HEK293 (cell line): ENCODE measurements around the gene IDI1.

Source experiments
- BCL11A ChIP-seq: fragments of 450-650 bp; formaldehyde crosslinking; IDR thresholded peaks from 2 replicates; pipeline ENCODE4 v1.5.1; 2016; ENCODE audit warnings: low read depth, missing biosample characterization, missing genetic modification characterization
- FEZF1 ChIP-seq: fragments of 450-650 bp; formaldehyde crosslinking; IDR thresholded peaks from 2 replicates; pipeline ENCODE4 v1.5.1; 2016; ENCODE audit warnings: missing biosample characterization, missing genetic modification characterization
- GFI1B ChIP-seq: fragments of 450-650 bp; formaldehyde crosslinking; IDR thresholded peaks from 2 replicates; pipeline ENCODE4 v1.5.1; 2016; ENCODE audit warnings: missing biosample characterization, missing genetic modification characterization
- HOXC10 ChIP-seq: sonication (generic); formaldehyde crosslinking; IDR thresholded peaks from 2 replicates; pipeline ENCODE4 v1.8.1; 2023; ENCODE audit warnings: mild to moderate bottlenecking, missing genetic modification reagents
- KLF16 ChIP-seq: fragments of 450-650 bp; formaldehyde crosslinking; IDR thresholded peaks from 2 replicates; pipeline ENCODE4 v1.5.1; 2017; ENCODE audit warnings: missing biosample characterization, missing genetic modification characterization
- OSR2 ChIP-seq: fragments of 450-650 bp; formaldehyde crosslinking; IDR thresholded peaks from 2 replicates; pipeline ENCODE4 v1.5.1; 2016; ENCODE audit warnings: missing biosample characterization, missing genetic modification characterization
- SP2 ChIP-seq: fragments of 450-650 bp; formaldehyde crosslinking; IDR thresholded peaks from 2 replicates; pipeline ENCODE4 v1.5.1; 2016; ENCODE audit warnings: missing biosample characterization, missing genetic modification characterization
- ZBTB21 ChIP-seq: fragments of 450-650 bp; formaldehyde crosslinking; IDR thresholded peaks from 2 replicates; pipeline ENCODE4 v1.5.1; 2017; ENCODE audit warnings: missing biosample characterization, missing genetic modification characterization
- ZBTB8A ChIP-seq: fragments of 450-650 bp; formaldehyde crosslinking; IDR thresholded peaks from 2 replicates; pipeline ENCODE4 v1.5.1; 2016; ENCODE audit warnings: missing biosample characterization, missing genetic modification characterization
- ZFHX2 ChIP-seq: fragments of 450-650 bp; formaldehyde crosslinking; conservative IDR thresholded peaks from 2 replicates; pipeline ENCODE4 v1.5.1; 2016; ENCODE audit warnings: missing biosample characterization, missing genetic modification characterization
- ZFP3 ChIP-seq: fragments of 450-650 bp; formaldehyde crosslinking; IDR thresholded peaks from 2 replicates; pipeline ENCODE4 v1.5.1; 2016; ENCODE audit warnings: low read depth, missing biosample characterization, missing genetic modification characterization
- ZNF239 ChIP-seq: fragments of 450-650 bp; formaldehyde crosslinking; IDR thresholded peaks from 2 replicates; pipeline ENCODE4 v1.5.1; 2016; ENCODE audit warnings: missing biosample characterization, missing genetic modification characterization
- ZNF24 ChIP-seq: fragments of 450-650 bp; formaldehyde crosslinking; IDR thresholded peaks from 2 replicates; pipeline ENCODE4 v1.5.1; 2016; ENCODE audit warnings: missing biosample characterization, missing genetic modification characterization
- ZNF341 ChIP-seq: fragments of 450-650 bp; formaldehyde crosslinking; IDR thresholded peaks from 2 replicates; pipeline ENCODE4; 2016; ENCODE audit warnings: low read depth, missing biosample characterization, missing genetic modification characterization
- ZNF404 ChIP-seq: fragments of 450-650 bp; formaldehyde crosslinking; IDR thresholded peaks from 2 replicates; pipeline ENCODE4 v1.5.1; 2017; ENCODE audit warnings: missing biosample characterization, missing genetic modification characterization
- ZNF521 ChIP-seq: fragments of 450-650 bp; formaldehyde crosslinking; IDR thresholded peaks from 2 replicates; pipeline ENCODE4 v1.5.1; 2017; ENCODE audit warnings: missing biosample characterization, mild to moderate bottlenecking, missing genetic modification characterization
- ZNF623 ChIP-seq: fragments of 450-650 bp; formaldehyde crosslinking; IDR thresholded peaks from 2 replicates; pipeline ENCODE4 v1.5.1; 2016; ENCODE audit warnings: missing biosample characterization, missing genetic modification characterization
- ZNF629 ChIP-seq: fragments of 450-650 bp; formaldehyde crosslinking; IDR thresholded peaks from 2 replicates; pipeline ENCODE4 v1.5.1; 2017; ENCODE audit warnings: missing biosample characterization, missing genetic modification characterization
- ZXDB ChIP-seq: fragments of 450-650 bp; formaldehyde crosslinking; IDR thresholded peaks from 2 replicates; pipeline ENCODE4 v1.5.1; 2016; ENCODE audit warnings: missing biosample characterization, missing genetic modification characterization
- TF ChIP-seq, protein P1 (sequence below): fragments of 450-650 bp; formaldehyde crosslinking; IDR thresholded peaks from 2 replicates; pipeline ENCODE4 v1.5.1; 2017; ENCODE audit warnings: missing biosample characterization, missing genetic modification characterization
- TF ChIP-seq, protein P2 (sequence below): fragments of 450-650 bp; formaldehyde crosslinking; IDR thresholded peaks from 2 replicates; pipeline ENCODE4 v1.5.1; 2016; ENCODE audit warnings: missing biosample characterization, missing genetic modification characterization
- TF ChIP-seq, protein P3 (sequence below): fragments of 450-650 bp; formaldehyde crosslinking; conservative IDR thresholded peaks from 2 replicates; pipeline ENCODE4 v1.5.1; 2016; ENCODE audit warnings: low read depth, missing biosample characterization, missing genetic modification characterization
- TF ChIP-seq, protein P4 (sequence below): fragments of 450-650 bp; formaldehyde crosslinking; IDR thresholded peaks from 2 replicates; pipeline ENCODE4 v1.5.1; 2017; ENCODE audit warnings: missing biosample characterization, missing genetic modification characterization
- TF ChIP-seq, protein P5 (sequence below): fragments of 450-650 bp; formaldehyde crosslinking; IDR thresholded peaks from 2 replicates; pipeline ENCODE4 v1.5.1; 2016; ENCODE audit warnings: missing biosample characterization, missing genetic modification characterization
- TF ChIP-seq, protein P6 (sequence below): fragments of 450-650 bp; IDR thresholded peaks from 2 replicates; pipeline ENCODE4 v1.5.1; 2018; ENCODE audit warnings: missing biosample characterization, missing genetic modification characterization

IDI1 gene

DNA sequence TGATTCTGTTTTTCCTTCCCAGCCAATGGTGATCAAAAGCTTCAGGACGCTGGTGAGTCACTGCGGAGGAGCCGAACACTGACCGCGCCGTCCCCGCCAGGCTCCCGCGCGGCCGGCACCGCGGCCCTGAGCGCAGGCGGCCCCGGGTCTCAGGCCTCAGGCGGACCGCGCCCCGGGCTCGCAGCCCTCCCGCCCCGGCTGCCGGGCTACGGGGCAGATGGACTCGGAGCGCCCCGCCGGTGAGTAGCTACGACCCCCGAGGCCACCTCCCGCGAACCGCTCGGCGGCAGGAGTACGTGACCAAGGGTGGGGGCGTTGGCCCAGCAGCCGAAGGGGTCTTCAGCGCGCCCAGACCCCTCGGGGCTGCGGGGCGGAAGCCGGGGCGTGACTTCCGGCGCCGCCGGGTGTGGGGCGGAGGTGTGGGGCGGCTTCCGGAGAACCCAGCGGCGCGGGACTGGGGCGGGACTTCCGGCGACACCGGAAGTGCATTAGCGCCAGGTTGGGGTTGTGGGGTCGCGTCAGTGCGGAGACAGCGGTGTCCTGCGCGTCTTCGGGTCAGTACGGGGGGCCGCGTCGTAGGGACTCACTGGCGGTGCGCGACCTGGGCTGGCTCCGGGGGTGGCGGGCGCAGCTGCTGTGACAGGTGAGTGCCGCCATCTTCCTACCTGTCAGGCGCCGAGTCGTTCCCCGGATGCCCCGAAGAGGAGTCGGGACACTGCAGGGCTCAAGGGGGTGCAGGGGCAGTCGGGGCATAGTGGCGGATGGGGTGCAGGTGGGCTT lies 7.6 kb upstream of the IDI1 start, which contains the start of gene WDR37 (continued):
- TF ChIP-seq OSR2 (tag by site-specific recombination) = 0 out of 2 replicates have a peak, but pooled peaks have one; percentile 27
- no peak for TF ChIP-seq BCL11A (tag by site-specific recombination)
- peak; percentile 94 for TF ChIP-seq SP2 (tag by site-specific recombination)
- TF ChIP-seq, protein P1, sequence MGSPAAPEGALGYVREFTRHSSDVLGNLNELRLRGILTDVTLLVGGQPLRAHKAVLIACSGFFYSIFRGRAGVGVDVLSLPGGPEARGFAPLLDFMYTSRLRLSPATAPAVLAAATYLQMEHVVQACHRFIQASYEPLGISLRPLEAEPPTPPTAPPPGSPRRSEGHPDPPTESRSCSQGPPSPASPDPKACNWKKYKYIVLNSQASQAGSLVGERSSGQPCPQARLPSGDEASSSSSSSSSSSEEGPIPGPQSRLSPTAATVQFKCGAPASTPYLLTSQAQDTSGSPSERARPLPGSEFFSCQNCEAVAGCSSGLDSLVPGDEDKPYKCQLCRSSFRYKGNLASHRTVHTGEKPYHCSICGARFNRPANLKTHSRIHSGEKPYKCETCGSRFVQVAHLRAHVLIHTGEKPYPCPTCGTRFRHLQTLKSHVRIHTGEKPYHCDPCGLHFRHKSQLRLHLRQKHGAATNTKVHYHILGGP = no peak
- TF ChIP-seq ZXDB (tag by site-specific recombination) = peak; percentile 86
- no peak for TF ChIP-seq GFI1B (tag by site-specific recombination)
- no peak for TF ChIP-seq ZNF404 (tag by site-specific recombination)
- peak; percentile 12; the same call in 1 of the 2 replicates for TF ChIP-seq ZNF341 (tag by site-specific recombination)
- TF ChIP-seq, protein P2, sequence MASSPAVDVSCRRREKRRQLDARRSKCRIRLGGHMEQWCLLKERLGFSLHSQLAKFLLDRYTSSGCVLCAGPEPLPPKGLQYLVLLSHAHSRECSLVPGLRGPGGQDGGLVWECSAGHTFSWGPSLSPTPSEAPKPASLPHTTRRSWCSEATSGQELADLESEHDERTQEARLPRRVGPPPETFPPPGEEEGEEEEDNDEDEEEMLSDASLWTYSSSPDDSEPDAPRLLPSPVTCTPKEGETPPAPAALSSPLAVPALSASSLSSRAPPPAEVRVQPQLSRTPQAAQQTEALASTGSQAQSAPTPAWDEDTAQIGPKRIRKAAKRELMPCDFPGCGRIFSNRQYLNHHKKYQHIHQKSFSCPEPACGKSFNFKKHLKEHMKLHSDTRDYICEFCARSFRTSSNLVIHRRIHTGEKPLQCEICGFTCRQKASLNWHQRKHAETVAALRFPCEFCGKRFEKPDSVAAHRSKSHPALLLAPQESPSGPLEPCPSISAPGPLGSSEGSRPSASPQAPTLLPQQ (tag by site-specific recombination) = 0 out of 2 replicates have a peak, but pooled peaks have one; percentile 28
- TF ChIP-seq ZFHX2 (tag by site-specific recombination) = peak; percentile 74
- TF ChIP-seq, protein P3, sequence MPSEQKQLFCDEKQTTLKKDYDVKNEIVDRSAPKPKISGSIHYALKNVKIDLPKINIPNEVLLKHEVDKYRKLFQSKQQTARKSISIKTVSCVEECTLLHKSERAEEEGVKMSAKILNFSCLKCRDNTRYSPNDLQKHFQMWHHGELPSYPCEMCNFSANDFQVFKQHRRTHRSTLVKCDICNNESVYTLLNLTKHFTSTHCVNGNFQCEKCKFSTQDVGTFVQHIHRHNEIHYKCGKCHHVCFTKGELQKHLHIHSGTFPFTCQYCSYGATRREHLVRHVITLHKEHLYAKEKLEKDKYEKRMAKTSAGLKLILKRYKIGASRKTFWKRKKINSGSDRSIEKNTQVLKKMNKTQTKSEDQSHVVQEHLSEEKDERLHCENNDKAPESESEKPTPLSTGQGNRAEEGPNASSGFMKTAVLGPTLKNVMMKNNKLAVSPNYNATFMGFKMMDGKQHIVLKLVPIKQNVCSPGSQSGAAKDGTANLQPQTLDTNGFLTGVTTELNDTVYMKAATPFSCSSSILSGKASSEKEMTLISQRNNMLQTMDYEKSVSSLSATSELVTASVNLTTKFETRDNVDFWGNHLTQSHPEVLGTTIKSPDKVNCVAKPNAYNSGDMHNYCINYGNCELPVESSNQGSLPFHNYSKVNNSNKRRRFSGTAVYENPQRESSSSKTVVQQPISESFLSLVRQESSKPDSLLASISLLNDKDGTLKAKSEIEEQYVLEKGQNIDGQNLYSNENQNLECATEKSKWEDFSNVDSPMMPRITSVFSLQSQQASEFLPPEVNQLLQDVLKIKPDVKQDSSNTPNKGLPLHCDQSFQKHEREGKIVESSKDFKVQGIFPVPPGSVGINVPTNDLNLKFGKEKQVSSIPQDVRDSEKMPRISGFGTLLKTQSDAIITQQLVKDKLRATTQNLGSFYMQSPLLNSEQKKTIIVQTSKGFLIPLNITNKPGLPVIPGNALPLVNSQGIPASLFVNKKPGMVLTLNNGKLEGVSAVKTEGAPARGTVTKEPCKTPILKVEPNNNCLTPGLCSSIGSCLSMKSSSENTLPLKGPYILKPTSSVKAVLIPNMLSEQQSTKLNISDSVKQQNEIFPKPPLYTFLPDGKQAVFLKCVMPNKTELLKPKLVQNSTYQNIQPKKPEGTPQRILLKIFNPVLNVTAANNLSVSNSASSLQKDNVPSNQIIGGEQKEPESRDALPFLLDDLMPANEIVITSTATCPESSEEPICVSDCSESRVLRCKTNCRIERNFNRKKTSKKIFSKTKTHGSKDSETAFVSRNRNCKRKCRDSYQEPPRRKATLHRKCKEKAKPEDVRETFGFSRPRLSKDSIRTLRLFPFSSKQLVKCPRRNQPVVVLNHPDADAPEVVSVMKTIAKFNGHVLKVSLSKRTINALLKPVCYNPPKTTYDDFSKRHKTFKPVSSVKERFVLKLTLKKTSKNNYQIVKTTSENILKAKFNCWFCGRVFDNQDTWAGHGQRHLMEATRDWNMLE (tag by site-specific recombination) = peak; percentile 97
- TF ChIP-seq, protein P4, sequence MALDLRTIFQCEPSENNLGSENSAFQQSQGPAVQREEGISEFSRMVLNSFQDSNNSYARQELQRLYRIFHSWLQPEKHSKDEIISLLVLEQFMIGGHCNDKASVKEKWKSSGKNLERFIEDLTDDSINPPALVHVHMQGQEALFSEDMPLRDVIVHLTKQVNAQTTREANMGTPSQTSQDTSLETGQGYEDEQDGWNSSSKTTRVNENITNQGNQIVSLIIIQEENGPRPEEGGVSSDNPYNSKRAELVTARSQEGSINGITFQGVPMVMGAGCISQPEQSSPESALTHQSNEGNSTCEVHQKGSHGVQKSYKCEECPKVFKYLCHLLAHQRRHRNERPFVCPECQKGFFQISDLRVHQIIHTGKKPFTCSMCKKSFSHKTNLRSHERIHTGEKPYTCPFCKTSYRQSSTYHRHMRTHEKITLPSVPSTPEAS (tag by site-specific recombination) = no peak
- TF ChIP-seq, protein P5, sequence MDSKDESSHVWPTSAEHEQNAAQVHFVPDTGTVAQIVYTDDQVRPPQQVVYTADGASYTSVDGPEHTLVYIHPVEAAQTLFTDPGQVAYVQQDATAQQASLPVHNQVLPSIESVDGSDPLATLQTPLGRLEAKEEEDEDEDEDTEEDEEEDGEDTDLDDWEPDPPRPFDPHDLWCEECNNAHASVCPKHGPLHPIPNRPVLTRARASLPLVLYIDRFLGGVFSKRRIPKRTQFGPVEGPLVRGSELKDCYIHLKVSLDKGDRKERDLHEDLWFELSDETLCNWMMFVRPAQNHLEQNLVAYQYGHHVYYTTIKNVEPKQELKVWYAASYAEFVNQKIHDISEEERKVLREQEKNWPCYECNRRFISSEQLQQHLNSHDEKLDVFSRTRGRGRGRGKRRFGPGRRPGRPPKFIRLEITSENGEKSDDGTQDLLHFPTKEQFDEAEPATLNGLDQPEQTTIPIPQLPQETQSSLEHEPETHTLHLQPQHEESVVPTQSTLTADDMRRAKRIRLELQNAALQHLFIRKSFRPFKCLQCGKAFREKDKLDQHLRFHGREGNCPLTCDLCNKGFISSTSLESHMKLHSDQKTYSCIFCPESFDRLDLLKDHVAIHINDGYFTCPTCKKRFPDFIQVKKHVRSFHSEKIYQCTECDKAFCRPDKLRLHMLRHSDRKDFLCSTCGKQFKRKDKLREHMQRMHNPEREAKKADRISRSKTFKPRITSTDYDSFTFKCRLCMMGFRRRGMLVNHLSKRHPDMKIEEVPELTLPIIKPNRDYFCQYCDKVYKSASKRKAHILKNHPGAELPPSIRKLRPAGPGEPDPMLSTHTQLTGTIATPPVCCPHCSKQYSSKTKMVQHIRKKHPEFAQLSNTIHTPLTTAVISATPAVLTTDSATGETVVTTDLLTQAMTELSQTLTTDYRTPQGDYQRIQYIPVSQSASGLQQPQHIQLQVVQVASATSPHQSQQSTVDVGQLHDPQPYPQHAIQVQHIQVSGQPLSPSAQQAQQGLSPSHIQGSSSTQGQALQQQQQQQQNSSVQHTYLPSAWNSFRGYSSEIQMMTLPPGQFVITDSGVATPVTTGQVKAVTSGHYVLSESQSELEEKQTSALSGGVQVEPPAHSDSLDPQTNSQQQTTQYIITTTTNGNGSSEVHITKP = no peak
- TF ChIP-seq ZFP3 = no peak
- 0 out of 2 replicates have a peak, but pooled peaks have one; percentile 40 for TF ChIP-seq ZNF24 (tag by site-specific recombination)
- TF ChIP-seq, protein P6, sequence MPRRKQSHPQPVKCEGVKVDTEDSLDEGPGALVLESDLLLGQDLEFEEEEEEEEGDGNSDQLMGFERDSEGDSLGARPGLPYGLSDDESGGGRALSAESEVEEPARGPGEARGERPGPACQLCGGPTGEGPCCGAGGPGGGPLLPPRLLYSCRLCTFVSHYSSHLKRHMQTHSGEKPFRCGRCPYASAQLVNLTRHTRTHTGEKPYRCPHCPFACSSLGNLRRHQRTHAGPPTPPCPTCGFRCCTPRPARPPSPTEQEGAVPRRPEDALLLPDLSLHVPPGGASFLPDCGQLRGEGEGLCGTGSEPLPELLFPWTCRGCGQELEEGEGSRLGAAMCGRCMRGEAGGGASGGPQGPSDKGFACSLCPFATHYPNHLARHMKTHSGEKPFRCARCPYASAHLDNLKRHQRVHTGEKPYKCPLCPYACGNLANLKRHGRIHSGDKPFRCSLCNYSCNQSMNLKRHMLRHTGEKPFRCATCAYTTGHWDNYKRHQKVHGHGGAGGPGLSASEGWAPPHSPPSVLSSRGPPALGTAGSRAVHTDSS = 0 out of 2 replicates have a peak, but pooled peaks have one; percentile 18
- TF ChIP-seq ZBTB8A (tag by site-specific recombination) = peak; percentile 95
- peak; percentile 72; the same call in 1 of the 2 replicates for TF ChIP-seq HOXC10 (CRISPR knock-in tag)
- no peak for TF ChIP-seq FEZF1
- peak; percentile 22 for TF ChIP-seq ZBTB21 (tag by site-specific recombination)
- TF ChIP-seq ZNF623 (tag by site-specific recombination) = 0 out of 2 replicates have a peak, but pooled peaks have one; percentile 6
- TF ChIP-seq ZNF521 (tag by site-specific recombination) = no peak
- TF ChIP-seq KLF16 (tag by site-specific recombination) = peak; percentile 58; the same call in 1 of the 2 replicates
- peak; percentile 70 for TF ChIP-seq ZNF629
- no peak for TF ChIP-seq ZNF239
